Esophagus muscularis mucosa (tissue), 4 donors: Measurements from ENCODE around the gene TBL1XR1.

Experiments used
- EP300 ChIP-seq: sonication (generic); formaldehyde crosslinking; IDR thresholded peaks from one replicate; pipeline ENCODE4 v1.6.1; 2017; ENCODE audit warnings: antibody characterized with exemption
- POLR2A ChIP-seq: fragments of 450-650 bp; IDR thresholded peaks from one replicate; pipeline ENCODE4 v1.6.1; 2017; ENCODE audit warnings: antibody characterized with exemption, moderate library complexity, mild to moderate bottlenecking, low read depth
- TF ChIP-seq, protein P1 (sequence below), 3 experiments: fragments of 200-600 bp in 2 of 3; fragments of 450-650 bp in 1 of 3; sonication (generic) in 2 of 3; IDR thresholded peaks; one replicate each; pipeline ENCODE4 v1.5.1; 2017 to 2019; ENCODE audit warnings: antibody characterized with exemption in 3 of 3, mild to moderate bottlenecking in 2 of 3, moderate library complexity in 1 of 3

- no peak for TF ChIP-seq POLR2A
- TF ChIP-seq, protein P1, sequence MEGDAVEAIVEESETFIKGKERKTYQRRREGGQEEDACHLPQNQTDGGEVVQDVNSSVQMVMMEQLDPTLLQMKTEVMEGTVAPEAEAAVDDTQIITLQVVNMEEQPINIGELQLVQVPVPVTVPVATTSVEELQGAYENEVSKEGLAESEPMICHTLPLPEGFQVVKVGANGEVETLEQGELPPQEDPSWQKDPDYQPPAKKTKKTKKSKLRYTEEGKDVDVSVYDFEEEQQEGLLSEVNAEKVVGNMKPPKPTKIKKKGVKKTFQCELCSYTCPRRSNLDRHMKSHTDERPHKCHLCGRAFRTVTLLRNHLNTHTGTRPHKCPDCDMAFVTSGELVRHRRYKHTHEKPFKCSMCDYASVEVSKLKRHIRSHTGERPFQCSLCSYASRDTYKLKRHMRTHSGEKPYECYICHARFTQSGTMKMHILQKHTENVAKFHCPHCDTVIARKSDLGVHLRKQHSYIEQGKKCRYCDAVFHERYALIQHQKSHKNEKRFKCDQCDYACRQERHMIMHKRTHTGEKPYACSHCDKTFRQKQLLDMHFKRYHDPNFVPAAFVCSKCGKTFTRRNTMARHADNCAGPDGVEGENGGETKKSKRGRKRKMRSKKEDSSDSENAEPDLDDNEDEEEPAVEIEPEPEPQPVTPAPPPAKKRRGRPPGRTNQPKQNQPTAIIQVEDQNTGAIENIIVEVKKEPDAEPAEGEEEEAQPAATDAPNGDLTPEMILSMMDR (IDR thresholded peaks at IDR 0.05), result no peak
- TF ChIP-seq EP300, result no peak
Observed at GRCh38 chr3:177228601-177229190, 31.4 kb upstream of the TBL1XR1 start.
